HG02852 (cell line): ENCODE data around the gene TMCO5A.

Source experiments
- ATAC-seq: cut with Tn5 transposase; IDR thresholded peaks from one replicate; pipeline ENCODE4 v1.9.1; 2021; ENCODE audit warnings: mild to moderate bottlenecking, moderate library complexity; ENCODE audit not compliant: unreplicated experiment

TMCO5A gene

DNA sequence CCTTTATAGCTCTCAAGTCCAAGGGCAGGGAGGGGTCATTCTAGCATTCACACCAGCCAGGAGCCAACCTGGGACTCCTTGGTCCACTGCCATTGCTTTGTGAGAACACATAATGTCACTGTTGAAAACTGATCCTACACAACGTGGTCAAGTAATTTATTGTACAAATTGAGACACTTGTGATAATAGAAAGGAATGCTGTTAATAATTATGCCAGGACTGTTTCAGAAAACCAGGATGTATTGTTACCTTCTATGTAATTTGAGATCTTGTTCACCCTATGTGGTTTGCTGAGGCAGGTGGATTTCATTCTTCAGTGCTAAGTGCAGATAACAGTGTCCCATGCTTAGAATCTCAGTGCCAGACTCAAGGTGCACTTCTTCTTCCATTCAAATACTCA lies 33.3 kb downstream of the TMCO5A start:
- no peak for ATAC-seq

DNA sequence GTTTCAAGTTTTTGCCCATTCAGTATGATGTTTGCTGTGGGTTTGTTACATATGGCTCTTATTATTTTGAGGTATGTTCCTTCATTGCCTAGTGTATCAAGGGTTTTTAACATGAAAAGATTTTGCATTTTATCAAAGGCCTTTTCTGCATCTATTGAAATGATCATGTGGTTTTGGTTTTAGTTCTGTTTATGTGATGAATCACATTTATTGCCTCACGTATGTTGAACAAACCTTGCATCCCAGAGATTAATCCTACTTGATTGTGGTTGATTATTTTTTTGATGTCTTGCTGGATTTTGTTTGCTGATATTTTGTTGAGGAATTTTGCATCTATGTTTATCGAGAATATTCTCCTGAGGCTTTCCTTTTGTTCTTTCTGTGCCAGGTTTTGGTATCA lies 39.4 kb downstream of the TMCO5A start:
- no peak for ATAC-seq

GRCh38 chr15:37978231-37978630 lies 43.8 kb downstream of the TMCO5A start:
- no peak for ATAC-seq

GRCh38 chr15:37979671-37980409 lies 45.4 kb downstream of the TMCO5A start:
- ATAC-seq, result no peak

DNA sequence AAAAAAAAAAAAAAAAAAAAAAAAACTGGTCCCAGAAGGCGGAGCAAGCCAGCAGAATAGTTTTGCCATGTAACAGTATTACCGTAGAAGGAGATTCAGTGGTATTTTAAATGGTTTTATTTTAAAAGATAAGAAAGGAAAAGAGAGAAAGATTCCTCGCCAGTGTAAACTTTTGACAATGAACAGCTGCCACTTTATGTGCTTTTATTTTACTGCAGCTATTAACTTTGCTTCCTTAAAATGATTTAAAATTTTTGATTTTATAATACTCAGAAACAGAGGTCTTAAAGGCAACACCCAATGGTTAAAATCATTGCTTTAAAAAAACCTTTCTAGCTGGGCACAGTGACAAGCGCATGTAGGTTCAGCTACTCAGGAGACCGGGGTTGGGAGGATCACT lies 46.8 kb downstream of the TMCO5A start:
- no peak for ATAC-seq

DNA sequence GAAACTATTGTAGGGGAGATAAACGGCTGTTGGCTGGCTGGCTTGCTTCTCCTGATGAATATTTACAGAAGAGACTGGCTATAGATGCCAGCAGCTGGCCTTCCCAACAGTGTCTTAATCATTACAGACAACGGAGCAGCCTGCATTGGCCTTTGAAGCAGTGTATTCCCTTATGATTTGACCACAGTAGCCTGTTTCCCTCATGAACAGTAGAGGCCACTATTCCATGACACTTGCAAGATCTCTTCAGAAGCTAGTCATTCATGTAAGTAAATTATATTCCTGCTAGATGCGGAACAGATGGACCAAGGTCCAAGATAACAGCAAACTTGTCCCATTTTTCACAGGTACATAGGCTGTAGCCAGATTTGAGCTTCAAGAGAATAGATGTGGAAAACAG lies 47.3 kb downstream of the TMCO5A start:
- ATAC-seq, result no peak

- ATAC-seq, result no peak
Measured at GRCh38 chr15:37984368-37984767, 49.9 kb downstream of the TMCO5A start.

DNA sequence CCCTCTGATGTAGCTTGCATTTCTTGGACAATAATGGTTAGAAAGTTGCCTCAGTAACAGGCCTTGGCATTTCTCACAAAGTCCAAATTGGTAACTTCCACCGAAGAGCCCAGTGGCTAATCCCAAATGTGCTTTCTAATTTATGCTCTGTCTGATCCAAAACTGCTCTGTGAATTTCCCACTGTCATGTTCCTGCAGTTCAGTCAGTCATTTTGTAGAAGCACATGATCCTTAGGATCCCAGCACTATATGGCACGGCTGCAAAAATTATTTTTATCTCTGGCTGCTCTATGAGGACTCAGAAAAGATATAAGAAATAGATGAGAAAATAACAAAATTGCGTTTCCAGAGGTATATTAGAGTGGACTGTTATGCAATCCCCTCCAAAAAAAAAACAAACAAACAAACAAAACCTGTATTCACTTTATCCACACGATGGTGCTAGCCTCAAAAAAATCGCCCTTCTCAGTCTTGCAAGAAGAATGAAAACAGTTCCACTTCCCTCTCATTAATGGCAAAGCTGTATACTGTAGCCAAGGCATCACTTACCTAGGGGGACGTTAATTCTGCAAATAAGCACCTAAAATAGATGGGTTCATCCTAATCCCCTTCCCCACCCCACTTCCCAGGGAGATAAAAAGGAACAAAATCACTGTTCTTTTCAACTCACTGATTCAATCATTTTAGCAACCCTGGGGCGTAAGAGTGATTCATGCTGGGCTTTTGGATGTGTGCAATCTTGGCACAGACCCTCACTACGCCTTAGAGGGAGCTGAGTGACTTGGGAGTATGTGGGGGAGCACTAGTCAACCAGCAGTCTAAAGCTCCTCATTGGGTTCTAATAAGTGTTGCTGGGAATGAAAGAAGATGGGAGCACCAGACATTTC lies 61.3 kb downstream of the TMCO5A start:
- ATAC-seq, result peak; percentile 74
